ENCODE results near the gene ENTHD1. TPM values are rescaled to one million over a fixed set of nuclear protein-coding genes. Genes with fewer than 3 reads are reported as not detected.
A peak's percentile ranks its signal among the peaks of the same experiment; 100 is the strongest.

Gene ENTHD1
- total RNA-seq, 1 donor from 2014 or later: not detected

DNA sequence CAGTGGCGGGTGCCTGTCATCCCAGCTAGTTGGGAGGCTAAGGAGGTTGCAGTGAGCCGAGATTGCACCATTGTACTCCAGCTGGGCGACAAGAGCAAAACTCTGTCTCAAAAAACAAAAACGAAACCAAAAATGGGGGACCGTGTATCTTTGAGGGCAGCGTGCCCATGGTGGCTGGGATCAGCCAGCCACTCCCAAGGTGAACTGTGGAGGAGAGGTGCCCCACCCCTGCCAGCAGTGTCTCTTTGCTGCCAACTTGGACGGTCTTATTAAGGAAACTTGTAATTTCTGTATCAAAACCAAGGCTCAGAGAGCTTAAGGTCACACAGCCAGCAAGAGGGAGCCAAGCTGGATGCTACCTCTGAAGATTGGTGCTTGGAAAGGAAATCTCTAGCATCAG, 175.4 kb downstream of the ENTHD1 start:
- no peak overlapping the region for H2AFZ ChIP-seq (replicated peaks)
- no peak overlapping the region for H3K27ac ChIP-seq
- no peak for TF ChIP-seq EZH2phosphoT487 (IDR thresholded peaks at IDR 0.05)
- TF ChIP-seq, protein P1, sequence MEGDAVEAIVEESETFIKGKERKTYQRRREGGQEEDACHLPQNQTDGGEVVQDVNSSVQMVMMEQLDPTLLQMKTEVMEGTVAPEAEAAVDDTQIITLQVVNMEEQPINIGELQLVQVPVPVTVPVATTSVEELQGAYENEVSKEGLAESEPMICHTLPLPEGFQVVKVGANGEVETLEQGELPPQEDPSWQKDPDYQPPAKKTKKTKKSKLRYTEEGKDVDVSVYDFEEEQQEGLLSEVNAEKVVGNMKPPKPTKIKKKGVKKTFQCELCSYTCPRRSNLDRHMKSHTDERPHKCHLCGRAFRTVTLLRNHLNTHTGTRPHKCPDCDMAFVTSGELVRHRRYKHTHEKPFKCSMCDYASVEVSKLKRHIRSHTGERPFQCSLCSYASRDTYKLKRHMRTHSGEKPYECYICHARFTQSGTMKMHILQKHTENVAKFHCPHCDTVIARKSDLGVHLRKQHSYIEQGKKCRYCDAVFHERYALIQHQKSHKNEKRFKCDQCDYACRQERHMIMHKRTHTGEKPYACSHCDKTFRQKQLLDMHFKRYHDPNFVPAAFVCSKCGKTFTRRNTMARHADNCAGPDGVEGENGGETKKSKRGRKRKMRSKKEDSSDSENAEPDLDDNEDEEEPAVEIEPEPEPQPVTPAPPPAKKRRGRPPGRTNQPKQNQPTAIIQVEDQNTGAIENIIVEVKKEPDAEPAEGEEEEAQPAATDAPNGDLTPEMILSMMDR (IDR thresholded peaks at IDR 0.05): no peak
- no peak for TF ChIP-seq EZH2 (IDR thresholded peaks at IDR 0.05)
- H3K27me3 Mint-ChIP-seq (ENCODE audit: insufficient read depth, low read depth): peaks cover 9% of the 10 kb centered on the region
- no peak overlapping the region for H3K4me2 ChIP-seq
- H3K9me3 ChIP-seq (ENCODE audit: low read depth): no peaks in the 10 kb centered on the region
- no peak overlapping the region for H3K4me3 Mint-ChIP-seq
- no peaks in the 10 kb centered on the region for H3K36me3 ChIP-seq
- no peak for DNase-seq (ENCODE audit: low spot score)
- peaks cover under 1% of the 10 kb centered on the region for H3F3A ChIP-seq (ENCODE audit: low read depth)
- no peaks in the 10 kb centered on the region for H3K9me3 Mint-ChIP-seq
- H4K20me1 ChIP-seq (ENCODE audit: low read depth): peaks cover under 1% of the 10 kb centered on the region
- H3K4me3 ChIP-seq: no peak overlapping the region
- no peak overlapping the region for H3K9ac ChIP-seq
- no peaks in the 10 kb centered on the region for H3K36me3 Mint-ChIP-seq
- no peaks in the 10 kb centered on the region for H3K27me3 ChIP-seq
- no peaks in the 10 kb centered on the region for H3K79me2 ChIP-seq (ENCODE audit: low read depth)
- H3K4me1 ChIP-seq: peaks cover 21% of the 10 kb centered on the region
- H3K4me1 Mint-ChIP-seq: peaks cover 55% of the 10 kb centered on the region
- H3K27ac Mint-ChIP-seq: no peak overlapping the region

DNA sequence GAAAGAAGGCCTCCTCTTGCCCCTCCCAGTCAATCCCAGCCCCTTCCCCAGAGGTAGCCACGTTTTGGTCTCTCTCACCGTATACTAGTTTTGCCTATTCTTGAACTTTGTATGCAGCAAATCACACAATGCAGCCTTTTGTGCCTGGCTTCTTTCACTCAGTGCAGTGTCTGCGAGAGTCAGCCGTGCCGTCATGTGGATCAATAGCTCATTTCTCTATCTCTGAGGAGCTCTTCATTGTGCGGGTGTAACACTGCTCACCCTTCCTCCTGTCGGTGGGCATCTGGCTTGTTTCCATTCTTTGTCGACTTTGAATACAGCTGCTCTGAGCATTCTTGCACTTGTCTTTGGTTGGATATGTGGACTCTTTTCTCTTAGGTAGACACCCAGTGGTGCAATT, 176.5 kb downstream of the ENTHD1 start:
- no peak overlapping the region for H3K4me2 ChIP-seq
- Mint-ChIP-seq H3K9me3 (no peaks in the 10 kb centered on the region), H3K27ac (peak overlapping the region; percentile 98), H3K27me3 (ENCODE audit: insufficient read depth, low read depth) (peaks cover 9% of the 10 kb centered on the region), H3K4me3 (no peak overlapping the region), H3K4me1 (peaks cover 62% of the 10 kb centered on the region), H3K36me3 (no peaks in the 10 kb centered on the region)
- DNase-seq (ENCODE audit: low spot score): no peak
- H3K27ac ChIP-seq: no peak overlapping the region
- TF ChIP-seq EZH2phosphoT487 (IDR thresholded peaks at IDR 0.05) (no peak), EZH2 (IDR thresholded peaks at IDR 0.05) (no peak)
- TF ChIP-seq, protein P1 (IDR thresholded peaks at IDR 0.05): no peak
- no peak overlapping the region for H3K9ac ChIP-seq
- H3K36me3 ChIP-seq: no peaks in the 10 kb centered on the region
- H3F3A ChIP-seq (ENCODE audit: low read depth): peaks cover 11% of the 10 kb centered on the region
- H3K4me1 ChIP-seq: peaks cover 29% of the 10 kb centered on the region
- H4K20me1 ChIP-seq (ENCODE audit: low read depth): peaks cover 6% of the 10 kb centered on the region
- H2AFZ ChIP-seq (replicated peaks): no peak overlapping the region
- H3K4me3 ChIP-seq: no peak overlapping the region
- H3K79me2 ChIP-seq (ENCODE audit: low read depth): no peaks in the 10 kb centered on the region
- H3K27me3 ChIP-seq: no peaks in the 10 kb centered on the region
- H3K9me3 ChIP-seq (ENCODE audit: low read depth): no peaks in the 10 kb centered on the region

DNA sequence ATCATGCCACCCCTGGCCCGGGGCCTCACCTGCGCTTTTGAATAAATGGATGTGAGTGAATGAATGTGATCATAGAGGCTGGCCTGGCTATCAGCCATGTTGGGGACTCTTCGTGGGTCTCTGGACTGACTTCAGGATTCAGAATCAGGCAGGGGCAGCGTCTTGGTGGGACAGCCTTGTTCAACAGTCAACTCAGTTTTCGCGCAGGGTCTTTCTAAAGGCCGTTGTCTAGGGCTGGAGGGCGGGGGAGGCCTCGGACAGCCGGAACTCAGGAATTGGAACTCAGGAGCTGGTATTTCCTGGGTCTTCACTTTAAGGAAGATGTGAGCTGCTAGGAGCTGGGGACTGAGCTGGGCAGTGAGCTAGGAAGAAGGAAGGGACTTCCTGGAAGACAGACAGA, 177.0 kb downstream of the ENTHD1 start:
- Histone ChIP-seq H4K20me1 (ENCODE audit: low read depth) (peaks cover 6% of the 10 kb centered on the region), H3F3A (ENCODE audit: low read depth) (peaks cover 11% of the 10 kb centered on the region), H2AFZ (replicated peaks) (no peak overlapping the region), H3K9ac (no peak overlapping the region), H3K36me3 (no peaks in the 10 kb centered on the region), H3K27me3 (no peaks in the 10 kb centered on the region), H3K9me3 (ENCODE audit: low read depth) (no peaks in the 10 kb centered on the region), H3K27ac (no peak overlapping the region), H3K4me2 (no peak overlapping the region), H3K4me3 (no peak overlapping the region), H3K79me2 (ENCODE audit: low read depth) (no peaks in the 10 kb centered on the region), H3K4me1 (peaks cover 29% of the 10 kb centered on the region)
- Mint-ChIP-seq H3K36me3 (no peaks in the 10 kb centered on the region), H3K9me3 (no peaks in the 10 kb centered on the region), H3K4me1 (peaks cover 64% of the 10 kb centered on the region), H3K27ac (peak overlapping the region; percentile 90), H3K27me3 (ENCODE audit: insufficient read depth, low read depth) (peaks cover 11% of the 10 kb centered on the region), H3K4me3 (no peak overlapping the region)
- TF ChIP-seq EZH2 (IDR thresholded peaks at IDR 0.05) (no peak), EZH2phosphoT487 (IDR thresholded peaks at IDR 0.05) (no peak)
- TF ChIP-seq, protein P1 (IDR thresholded peaks at IDR 0.05): no peak
- no peak for DNase-seq (ENCODE audit: low spot score)

Data from neural progenitor cell (in vitro differentiated cells).